Fibroblast of lung (primary cell): ENCODE results near the gene SLC4A5. TPM values are rescaled to one million over a fixed set of nuclear protein-coding genes. Genes with fewer than 3 reads are reported as not detected.

Experiments
- DNase-seq, 2 donors: peaks; one replicate each; pipeline versions ENCODE4 v3.0.0 to v3.0.0-alpha.2; 2010; ENCODE audit warnings: low read depth in 2 of 2
- H2AFZ ChIP-seq: 2 replicates; pipeline ENCODE4 v1.5.1; 2012; ENCODE audit warnings: low read length, control low read depth, inconsistent platforms
- H3K27ac ChIP-seq: 2 replicates; pipeline ENCODE4 v1.5.1; 2011; ENCODE audit warnings: low read length, control low read depth; ENCODE audit not compliant: insufficient read depth
- H3K27me3 ChIP-seq: 2 replicates; pipeline ENCODE4 v1.5.1; 2011; ENCODE audit warnings: mild to moderate bottlenecking, low read length; ENCODE audit not compliant: control insufficient read depth, insufficient read depth
- H3K36me3 ChIP-seq: 2 replicates; pipeline ENCODE4 v1.5.1; 2011; ENCODE audit warnings: low read length; ENCODE audit not compliant: control insufficient read depth, insufficient read depth
- H3K4me1 ChIP-seq: 2 replicates; pipeline ENCODE4 v1.5.1; 2011; ENCODE audit warnings: low read length; ENCODE audit not compliant: control insufficient read depth, insufficient read depth; ENCODE audit errors: extremely low read depth
- H3K4me2 ChIP-seq: 2 replicates; pipeline ENCODE4 v1.5.1; 2011; ENCODE audit warnings: low read length, control low read depth; ENCODE audit not compliant: insufficient read depth; ENCODE audit errors: extremely low read depth
- H3K4me3 ChIP-seq, 4 experiments: fragments of 200-600 bp in 1 of 4; sonication (generic) in 1 of 4; replicated peaks in 1 of 4; 2 replicates each; pipeline ENCODE4 v1.5.1; 2011 to 2016; ENCODE audit warnings: low read length in 4 of 4, low read depth in 3 of 4, mild to moderate bottlenecking in 3 of 4, control low read depth in 2 of 4, inconsistent platforms in 1 of 4, mixed read lengths in 1 of 4; ENCODE audit not compliant: insufficient read depth in 1 of 4; ENCODE audit errors: control extremely low read depth in 1 of 4
- H3K79me2 ChIP-seq: 2 replicates; pipeline ENCODE4 v1.5.1; 2012; ENCODE audit warnings: mild to moderate bottlenecking, low read length, inconsistent platforms; ENCODE audit not compliant: control insufficient read depth, insufficient read depth
- H3K9ac ChIP-seq: 2 replicates; pipeline ENCODE4 v1.5.1; 2011; ENCODE audit warnings: mild to moderate bottlenecking, low read length, control low read depth; ENCODE audit not compliant: insufficient read depth
- H3K9me3 ChIP-seq: 2 replicates; pipeline ENCODE4 v1.5.1; 2012; ENCODE audit warnings: low read depth, low read length; ENCODE audit not compliant: control insufficient read depth, insufficient read depth
- H4K20me1 ChIP-seq: 2 replicates; pipeline ENCODE4 v1.5.1; 2011; ENCODE audit warnings: low read length; ENCODE audit not compliant: control insufficient read depth, insufficient read depth; ENCODE audit errors: extremely low read depth
- EZH2 ChIP-seq: IDR thresholded peaks from 2 replicates; pipeline ENCODE4 v1.5.1; 2012; ENCODE audit warnings: low read length, control low read depth, mild to moderate bottlenecking; ENCODE audit errors: missing control alignments
- polyA plus RNA-seq, 2 donors: library from polyadenylated mRNA; depleted of rRNA in 1 of 2; stranded (reverse) in 1 of 2; unstranded in 1 of 2; fragments of >200 nt; gene quantifications; 2 replicates each; pipeline ENCODE4 v1.2.1, GENCODE V29; 2011 to 2012; ENCODE audit warnings: missing spikeins in 1 of 2
- total RNA-seq: library from RNA; depleted of rRNA; stranded (reverse); fragments of >200 nt; gene quantifications from 2 replicates; pipeline ENCODE4 v1.2.1, GENCODE V29; 2014
- TF ChIP-seq, protein P1 (sequence below), 2 donors: IDR thresholded peaks in 1 of 2; conservative IDR thresholded peaks in 1 of 2; 1 replicate in 1 of 2; 2 replicates in 1 of 2; pipeline ENCODE4 v1.5.1; 2011 to 2012; ENCODE audit warnings: low read length in 2 of 2, control low read depth in 1 of 2, inconsistent platforms in 1 of 2, low read depth in 1 of 2, mild to moderate bottlenecking in 1 of 2

SLC4A5 gene
- total and polyA plus RNA-seq, 2 donors (not counting 1 experiment from before 2014, with no cell fraction given) = 0.12 to 0.17 TPM

DNA sequence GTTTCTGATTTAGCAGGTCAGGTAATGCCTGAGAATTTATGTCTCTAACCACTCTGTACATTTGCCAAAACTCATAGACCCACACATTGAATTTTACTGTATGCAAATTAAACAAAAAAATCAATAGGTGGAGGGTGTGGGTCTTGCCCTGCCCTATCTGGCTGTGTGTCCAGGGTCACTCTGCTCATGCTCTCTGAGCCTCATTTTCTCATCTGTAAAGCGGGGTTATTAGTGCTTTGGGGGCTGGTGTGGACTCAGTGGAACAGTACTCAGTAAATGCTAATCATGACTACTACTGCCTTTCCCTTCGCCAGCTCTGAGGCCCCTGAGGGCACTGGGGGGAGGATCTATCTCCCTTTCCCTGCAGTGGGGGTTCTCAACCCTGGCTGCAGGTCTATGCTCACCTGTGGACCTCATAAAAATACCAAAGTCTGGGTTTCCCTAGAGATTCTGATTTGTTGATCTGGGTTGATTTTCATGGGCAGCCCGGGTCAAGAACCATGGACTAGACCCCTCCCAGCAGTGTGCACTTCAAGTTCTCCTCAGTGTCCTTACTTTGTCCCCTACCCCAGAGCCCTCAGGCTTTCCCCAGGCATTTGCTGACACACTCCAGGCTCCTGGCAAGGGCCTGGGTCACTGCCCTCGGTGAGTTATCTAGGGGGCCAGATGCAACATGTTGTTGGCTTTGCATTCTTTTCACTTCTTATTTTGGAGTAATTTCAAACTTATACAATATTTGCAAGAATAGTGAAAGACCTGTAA lies 117.3 kb downstream of the SLC4A5 start:
- TF ChIP-seq EZH2 = no peak
- TF ChIP-seq, protein P1, sequence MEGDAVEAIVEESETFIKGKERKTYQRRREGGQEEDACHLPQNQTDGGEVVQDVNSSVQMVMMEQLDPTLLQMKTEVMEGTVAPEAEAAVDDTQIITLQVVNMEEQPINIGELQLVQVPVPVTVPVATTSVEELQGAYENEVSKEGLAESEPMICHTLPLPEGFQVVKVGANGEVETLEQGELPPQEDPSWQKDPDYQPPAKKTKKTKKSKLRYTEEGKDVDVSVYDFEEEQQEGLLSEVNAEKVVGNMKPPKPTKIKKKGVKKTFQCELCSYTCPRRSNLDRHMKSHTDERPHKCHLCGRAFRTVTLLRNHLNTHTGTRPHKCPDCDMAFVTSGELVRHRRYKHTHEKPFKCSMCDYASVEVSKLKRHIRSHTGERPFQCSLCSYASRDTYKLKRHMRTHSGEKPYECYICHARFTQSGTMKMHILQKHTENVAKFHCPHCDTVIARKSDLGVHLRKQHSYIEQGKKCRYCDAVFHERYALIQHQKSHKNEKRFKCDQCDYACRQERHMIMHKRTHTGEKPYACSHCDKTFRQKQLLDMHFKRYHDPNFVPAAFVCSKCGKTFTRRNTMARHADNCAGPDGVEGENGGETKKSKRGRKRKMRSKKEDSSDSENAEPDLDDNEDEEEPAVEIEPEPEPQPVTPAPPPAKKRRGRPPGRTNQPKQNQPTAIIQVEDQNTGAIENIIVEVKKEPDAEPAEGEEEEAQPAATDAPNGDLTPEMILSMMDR (conservative IDR thresholded peaks at IDR 0.05 in 1 of 2, IDR thresholded peaks at IDR 0.05 in 1 of 2; ENCODE audit: low read depth in 1 of 2, low read length in 2 of 2) = no peak
- Histone ChIP-seq H3K27ac (no peak overlapping the region), H3K79me2 (no peaks in the 10 kb centered on the region), H3K36me3 (no peaks in the 10 kb centered on the region), H3K4me2 (no peak overlapping the region), H2AFZ (no peak overlapping the region), H3K27me3 (no peaks in the 10 kb centered on the region), H4K20me1 (no peaks in the 10 kb centered on the region), H3K9ac (no peak overlapping the region), H3K9me3 (no peaks in the 10 kb centered on the region), H3K4me3 (no peak overlapping the region), H3K4me1 (no peaks in the 10 kb centered on the region)
- no peak for DNase-seq

DNA sequence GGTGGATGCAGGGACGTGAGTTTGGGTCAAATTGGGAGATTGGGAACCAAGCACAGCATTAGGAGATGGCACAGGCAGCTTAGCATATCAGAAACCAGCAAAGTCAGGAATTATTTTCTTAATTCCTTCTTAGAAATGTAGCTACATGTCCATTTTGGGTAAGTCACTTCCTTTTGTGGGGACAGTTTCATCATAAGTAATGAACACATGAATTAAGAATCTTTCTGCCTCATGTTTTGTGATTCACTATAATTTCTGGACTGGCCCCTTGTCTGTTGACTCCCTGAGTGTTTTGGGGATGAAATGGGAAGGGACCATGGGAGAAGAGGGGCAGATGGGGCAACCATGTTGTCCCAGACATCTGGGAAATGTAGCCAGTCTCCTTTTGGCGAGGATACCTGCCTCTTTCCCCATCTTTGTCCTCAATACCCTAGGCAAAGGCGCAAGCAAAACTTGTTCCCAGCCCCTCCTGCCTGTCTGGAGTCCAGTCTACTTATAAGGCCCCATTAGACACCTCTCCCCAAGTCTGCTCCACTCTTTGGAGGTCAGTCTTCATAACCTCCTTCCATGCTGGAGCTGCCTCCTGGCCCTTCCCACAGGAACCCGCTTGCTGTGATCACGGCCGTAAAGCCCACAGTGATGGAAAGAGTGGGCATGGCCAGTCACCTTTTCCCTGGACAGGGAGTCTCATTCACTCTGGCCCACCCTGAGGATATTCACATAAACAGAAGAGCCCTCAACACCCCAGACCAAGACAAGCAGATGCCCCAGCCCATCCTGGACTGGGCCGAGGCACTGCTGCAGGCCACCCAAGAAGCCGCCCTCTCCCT lies 119.1 kb downstream of the SLC4A5 start:
- H4K20me1 ChIP-seq = no peaks in the 10 kb centered on the region
- TF ChIP-seq, protein P1 (conservative IDR thresholded peaks at IDR 0.05 in 1 of 2, IDR thresholded peaks at IDR 0.05 in 1 of 2; ENCODE audit: low read depth in 1 of 2, low read length in 2 of 2) = no peak
- no peak for TF ChIP-seq EZH2
- H3K9ac ChIP-seq = no peak overlapping the region
- no peaks in the 10 kb centered on the region for H3K27me3 ChIP-seq
- DNase-seq = no peak
- H3K4me2 ChIP-seq = no peak overlapping the region
- H3K36me3 ChIP-seq = no peaks in the 10 kb centered on the region
- H2AFZ ChIP-seq = no peak overlapping the region
- H3K9me3 ChIP-seq = no peaks in the 10 kb centered on the region
- H3K4me3 ChIP-seq = no peak overlapping the region
- no peaks in the 10 kb centered on the region for H3K79me2 ChIP-seq
- no peaks in the 10 kb centered on the region for H3K4me1 ChIP-seq
- no peak overlapping the region for H3K27ac ChIP-seq

DNA sequence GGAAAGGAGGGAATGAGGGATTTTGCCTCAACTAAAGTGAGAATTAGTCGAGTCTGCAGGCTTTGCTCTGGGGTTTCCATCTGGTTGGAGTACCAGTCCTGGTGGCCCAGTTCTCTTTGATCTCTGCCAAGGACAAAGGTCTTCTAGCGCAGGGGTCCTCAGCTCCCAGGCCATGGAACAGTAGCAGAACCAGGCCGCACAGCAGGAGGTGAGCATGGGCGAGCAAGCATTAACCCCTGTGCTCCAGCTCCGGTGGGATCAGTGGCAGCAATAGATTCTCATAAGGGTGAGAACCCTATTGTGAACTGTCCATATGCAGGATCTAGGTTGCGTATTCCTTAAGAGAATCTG lies 120.9 kb downstream of the SLC4A5 start:
- Histone ChIP-seq H3K27ac (no peak overlapping the region), H3K4me1 (no peaks in the 10 kb centered on the region), H3K4me3 (no peak overlapping the region)

More for the DNA sequence above, 120.9 kb downstream of the SLC4A5 start:
- Histone ChIP-seq H3K4me2 (no peak overlapping the region), H3K9ac (no peak overlapping the region), H3K27me3 (no peaks in the 10 kb centered on the region), H3K79me2 (no peaks in the 10 kb centered on the region), H4K20me1 (no peaks in the 10 kb centered on the region), H2AFZ (no peak overlapping the region), H3K9me3 (no peaks in the 10 kb centered on the region), H3K36me3 (no peaks in the 10 kb centered on the region)
- TF ChIP-seq EZH2 = no peak
- TF ChIP-seq, protein P1 (conservative IDR thresholded peaks at IDR 0.05 in 1 of 2, IDR thresholded peaks at IDR 0.05 in 1 of 2; ENCODE audit: low read depth in 1 of 2, low read length in 2 of 2) = no peak
- no peak for DNase-seq
